GM19240 (cell line): Measurements from ENCODE around the gene CTR9.
A peak's percentile ranks its signal among the peaks of the same experiment; 100 is the strongest.

Experiments used
- DNase-seq: peaks from one replicate; pipeline ENCODE4 v3.0.0; 2011; ENCODE audit warnings: low spot score; ENCODE audit not compliant: insufficient read length

Gene CTR9

GRCh38 chr11:10779086-10779485 is 28.0 kb downstream of the CTR9 start:
- no peak for DNase-seq

GRCh38 chr11:10780040-10780439 is 29.0 kb downstream of the CTR9 start:
- no peak for DNase-seq

- DNase-seq, result no peak
Observed at GRCh38 chr11:10784232-10785145, 33.4 kb downstream of the CTR9 start.

- no peak for DNase-seq
Observed at GRCh38 chr11:10785146-10785474, 34.1 kb downstream of the CTR9 start.

GRCh38 chr11:10786451-10786850 is 35.4 kb downstream of the CTR9 start:
- DNase-seq, result no peak

GRCh38 chr11:10792385-10793068 is 41.5 kb downstream of the CTR9 start:
- peak; percentile 50 for DNase-seq

GRCh38 chr11:10793470-10794255 is 42.6 kb downstream of the CTR9 start:
- DNase-seq, result no peak

GRCh38 chr11:10796191-10796590 is 45.1 kb downstream of the CTR9 start:
- no peak for DNase-seq

- DNase-seq, result no peak
Observed at GRCh38 chr11:10797001-10797400, 46.0 kb downstream of the CTR9 start.

GRCh38 chr11:10797531-10797930 is 46.5 kb downstream of the CTR9 start:
- DNase-seq, result no peak

GRCh38 chr11:10798330-10798928 is 47.4 kb downstream of the CTR9 start:
- no peak for DNase-seq

GRCh38 chr11:10800292-10800691 is 49.2 kb downstream of the CTR9 start:
- no peak for DNase-seq

GRCh38 chr11:10803676-10804075 is 52.6 kb downstream of the CTR9 start:
- no peak for DNase-seq

- no peak for DNase-seq
Observed at GRCh38 chr11:10805741-10806140, 54.7 kb downstream of the CTR9 start.

GRCh38 chr11:10806206-10806605 is 55.2 kb downstream of the CTR9 start:
- no peak for DNase-seq

GRCh38 chr11:10807493-10808234 is 56.6 kb downstream of the CTR9 start:
- no peak for DNase-seq

GRCh38 chr11:10808235-10808552 is 57.1 kb downstream of the CTR9 start:
- no peak for DNase-seq

GRCh38 chr11:10808553-10809372 is 57.7 kb downstream of the CTR9 start, which contains the start of gene EIF4G2:
Gene EIF4G2, minus strand, starts transcription at chr11:10808926.
- peak; percentile 81 for DNase-seq

GRCh38 chr11:10809373-10810160 is 58.5 kb downstream of the CTR9 start:
- DNase-seq, result peak; percentile 6
